B cell (primary cell): ENCODE results near the gene KIRREL1. TPM values are rescaled to one million over a fixed set of nuclear protein-coding genes. Genes with fewer than 3 reads are reported as not detected.

Source experiments
- ATAC-seq: fragments of 200-7000 bp; cut with Tn5 transposase; one replicate; pipeline ENCODE4 v1.10.0; 2021; ENCODE audit warnings: low read depth, mild to moderate bottlenecking, moderate number of reproducible peaks, moderate library complexity
- CTCF ChIA-PET: fragments of 350-600 bp; sonication (Branson Sonifier 250); formaldehyde crosslinking; loops from one replicate; lab custom pipeline; 2021; ENCODE audit warnings: antibody characterized with exemption, inconsistent platforms; lab: Charles Lee
- POLR2A ChIA-PET: fragments of 350-600 bp; sonication (Branson Sonifier 250); formaldehyde crosslinking; loops from one replicate; lab custom pipeline; 2021; ENCODE audit warnings: antibody characterized with exemption; lab: Charles Lee
- DNase-seq: peaks from one replicate; pipeline ENCODE4 v3.0.0; 2013
- H2AFZ ChIP-seq: 2 replicates; pipeline ENCODE4 v1.6.1; 2012; ENCODE audit warnings: mild to moderate bottlenecking, low read depth, low read length; ENCODE audit not compliant: insufficient read depth, poor library complexity, severe bottlenecking
- H3K27ac ChIP-seq, 2 donors: 1 replicate in 1 of 2; 2 replicates in 1 of 2; pipeline ENCODE4 v1.5.1; 2012 to 2013; ENCODE audit warnings: low read length in 2 of 2, mild to moderate bottlenecking in 2 of 2, moderate library complexity in 1 of 2
- H3K27me3 ChIP-seq, 4 experiments: fragments of 200-600 bp in 1 of 4; sonication (generic) in 1 of 4; replicated peaks in 1 of 4; 1 replicate in 2 of 4; 2 replicates in 2 of 4; pipeline versions ENCODE4 v1.6.1 to v1.7.0; 2013 to 2016; ENCODE audit warnings: low read length in 3 of 4, mild to moderate bottlenecking in 2 of 4, mixed read lengths in 1 of 4, moderate library complexity in 1 of 4; ENCODE audit not compliant: insufficient read depth in 4 of 4, control insufficient read depth in 3 of 4; ENCODE audit errors: control extremely low read depth in 1 of 4
- H3K36me3 ChIP-seq, 2 experiments: replicated peaks in 1 of 2; 1 replicate in 1 of 2; 2 replicates in 1 of 2; pipeline versions ENCODE4 v1.6.1 to v1.7.1; 2013; ENCODE audit warnings: low read length in 1 of 2; ENCODE audit not compliant: insufficient read depth in 2 of 2, control insufficient read depth in 1 of 2; ENCODE audit errors: control extremely low read depth in 1 of 2, extremely low read depth in 1 of 2
- H3K4me1 ChIP-seq, 2 donors: fragments of 200-600 bp in 1 of 2; sonication (generic) in 1 of 2; 1 replicate in 1 of 2; 2 replicates in 1 of 2; pipeline versions ENCODE4 v1.5.1 to v1.6.1; 2013 to 2017; ENCODE audit warnings: low read length in 2 of 2; ENCODE audit not compliant: control insufficient read depth in 2 of 2, insufficient read depth in 2 of 2
- H3K4me2 ChIP-seq: replicated peaks from 2 replicates; pipeline ENCODE3; 2012; ENCODE audit warnings: mild to moderate bottlenecking, low read depth, low read length; ENCODE audit not compliant: poor library complexity, severe bottlenecking
- H3K4me3 ChIP-seq, 5 experiments: fragments of 200-600 bp in 1 of 5; sonication (generic) in 1 of 5; 1 replicate in 3 of 5; 2 replicates in 2 of 5; pipeline versions ENCODE4 v1.5.1 to v1.7.0; 2011 to 2016; ENCODE audit warnings: low read length in 4 of 5, mild to moderate bottlenecking in 4 of 5, low read depth in 2 of 5, control low read depth in 1 of 5, moderate library complexity in 1 of 5; ENCODE audit not compliant: insufficient read depth in 1 of 5; ENCODE audit errors: control extremely low read depth in 1 of 5, extremely low read depth in 1 of 5
- H3K79me2 ChIP-seq: fragments of 200-600 bp; sonication (generic); one replicate; pipeline ENCODE4 v1.6.0; 2016; ENCODE audit warnings: low read length; ENCODE audit not compliant: control insufficient read depth, insufficient read depth
- H3K9ac ChIP-seq: fragments of 200-600 bp; sonication (generic); 2 replicates; pipeline ENCODE4 v1.6.1; 2017; ENCODE audit warnings: mild to moderate bottlenecking, low read length, moderate library complexity
- H3K9me3 ChIP-seq, 3 donors: one replicate each; pipeline versions ENCODE4 v1.6.1 to v1.7.1; 2013; ENCODE audit warnings: low read length in 2 of 3; ENCODE audit not compliant: control insufficient read depth in 2 of 3, insufficient read depth in 1 of 3; ENCODE audit errors: control extremely low read depth in 1 of 3
- H4K20me1 ChIP-seq: 2 replicates; pipeline ENCODE4 v1.6.0; 2012; ENCODE audit warnings: mild to moderate bottlenecking, low read length; ENCODE audit not compliant: insufficient read depth, control insufficient read depth, poor library complexity, severe bottlenecking
- H3K27ac Mint-ChIP-seq: one replicate; pipeline ENCODE4 v1.8.0; 2021; ENCODE audit warnings: mixed read lengths
- H3K27me3 Mint-ChIP-seq: one replicate; pipeline ENCODE4 v1.8.0; 2021; ENCODE audit warnings: mixed read lengths
- H3K4me1 Mint-ChIP-seq: one replicate; pipeline ENCODE4 v1.8.0; 2021; ENCODE audit warnings: mixed read lengths
- H3K4me3 Mint-ChIP-seq: one replicate; pipeline ENCODE4 v1.8.0; 2021; ENCODE audit warnings: mixed read lengths
- H3K9me3 Mint-ChIP-seq: one replicate; pipeline ENCODE4 v1.8.0; 2022; ENCODE audit warnings: mixed read lengths; ENCODE audit not compliant: insufficient read depth
- CTCF ChIP-seq: fragments of 200-600 bp; IDR thresholded peaks from one replicate; pipeline ENCODE4 v1.8.0; 2022; ENCODE audit warnings: antibody characterized with exemption, mild to moderate bottlenecking
- EZH2 ChIP-seq: IDR thresholded peaks from 2 replicates; pipeline ENCODE4 v1.6.1; 2012; ENCODE audit warnings: borderline replicate concordance, low read depth, mild to moderate bottlenecking, moderate library complexity, low read length; ENCODE audit not compliant: insufficient read depth, poor library complexity, severe bottlenecking
- WGBS: methylation state at CpG from one replicate; pipeline ENCODE4 v1.1.5; 2013; ENCODE audit warnings: missing lambda C conversion rate; ENCODE audit not compliant: insufficient coverage; 5-methylcytosine and 5-hydroxymethylcytosine counted together
- intact Hi-C: fragments of 100-400 bp; cut with micrococcal nuclease; formaldehyde crosslinking; loops from one replicate; pipeline ENCODE4 v1.10.0; 2022
- polyA plus RNA-seq: library from polyadenylated mRNA; depleted of rRNA; stranded (reverse); fragments of >200 nt; gene quantifications from 2 replicates; pipeline ENCODE4 v1.2.3, GENCODE V29; 2012
- total RNA-seq, 2 donors: library from RNA; stranded (reverse); fragments of 120-200 nt in 1 of 2; gene quantifications; 1 replicate in 1 of 2; 2 replicates in 1 of 2; pipeline versions ENCODE4 v1.2.3 to v1.2.4, GENCODE V29; 2013 to 2022

Gene KIRREL1
- total and polyA plus RNA-seq, 2 donors (not counting 1 experiment from before 2014, with no cell fraction given) = not detected

GRCh38 chr1:158099185-158099584 is 105.7 kb downstream of the KIRREL1 start:
- H3K27me3 Mint-ChIP-seq = peaks cover 11% of the 10 kb centered on the region
- intact Hi-C loops = no loop called here
- Histone ChIP-seq H3K4me2 (no peak overlapping the region), H3K79me2 (no peaks in the 10 kb centered on the region), H3K27me3 (peaks cover 0 to 5% (median 2%) of the 10 kb centered on the region in 4 experiments), H3K4me3 (no peak overlapping the region), H3K4me1 (no peaks in the 10 kb centered on the region), H4K20me1 (no peaks in the 10 kb centered on the region), H3K9ac (no peak overlapping the region), H3K36me3 (no peaks in the 10 kb centered on the region), H3K9me3 (no peaks in the 10 kb centered on the region), H2AFZ (no peak overlapping the region), H3K27ac (no peak overlapping the region)
- H3K27ac Mint-ChIP-seq = no peak overlapping the region
- CTCF ChIA-PET = interaction anchor here (0.9 to 2.5 kb wide), 2 partner anchors 18 to 24 kb away, joined by 3 to 14 read pairs; no protein-coding TSS in a partner anchor
- DNase-seq (no peak), ATAC-seq (no peak)
- H3K9me3 Mint-ChIP-seq = no peaks in the 10 kb centered on the region
- no peaks in the 10 kb centered on the region for H3K4me1 Mint-ChIP-seq
- no peak overlapping the region for H3K4me3 Mint-ChIP-seq
- POLR2A ChIA-PET = no interaction called here
- WGBS = no CpG with 5 or more reads among the region's 3 CpGs
- TF ChIP-seq EZH2 (no peak), CTCF (no peak)

GRCh38 chr1:158100498-158100897 is 107.1 kb downstream of the KIRREL1 start:
- H3K4me3 Mint-ChIP-seq = no peak overlapping the region
- no peak overlapping the region for H2AFZ ChIP-seq
- ChIA-PET CTCF (interaction anchor here (2.5 kb wide), 1 partner anchor 17 kb away, joined by 14 read pairs; no protein-coding TSS in a partner anchor), POLR2A (no interaction called here)
- H3K27ac ChIP-seq = no peak overlapping the region
- DNase-seq = no peak
- no peaks in the 10 kb centered on the region for H3K9me3 Mint-ChIP-seq
- peaks cover 17% of the 10 kb centered on the region for H3K27me3 Mint-ChIP-seq
- no peak for ATAC-seq
- peaks cover 0 to 8% (median 2%) of the 10 kb centered on the region in 4 experiments for H3K27me3 ChIP-seq
- 88% methylated on average over 2 of the region's 2 CpGs for WGBS
- H3K9me3 ChIP-seq = no peaks in the 10 kb centered on the region
- no peaks in the 10 kb centered on the region for H3K4me1 ChIP-seq
- H3K9ac ChIP-seq = no peak overlapping the region
- no peak overlapping the region for H3K4me2 ChIP-seq
- H3K4me1 Mint-ChIP-seq = no peaks in the 10 kb centered on the region
- H4K20me1 ChIP-seq = no peaks in the 10 kb centered on the region
- H3K27ac Mint-ChIP-seq = no peak overlapping the region
- no peaks in the 10 kb centered on the region for H3K36me3 ChIP-seq
- intact Hi-C loops = no loop called here
- H3K4me3 ChIP-seq = no peak overlapping the region
- no peaks in the 10 kb centered on the region for H3K79me2 ChIP-seq
- TF ChIP-seq EZH2 (no peak), CTCF (no peak)
